Esophagus squamous epithelium (tissue), 4 donors: ENCODE measurements around the gene KLHL29.

Experiments
- CTCF ChIP-seq, 6 experiments: fragments of 450-650 bp in 4 of 6; fragments of 200-600 bp in 2 of 6; sonication (generic) in 2 of 6; IDR thresholded peaks; one replicate each; pipeline ENCODE4 v1.5.1; 2016 to 2019; ENCODE audit warnings: antibody characterized with exemption in 6 of 6, mild to moderate bottlenecking in 4 of 6, moderate library complexity in 4 of 6
- POLR2A ChIP-seq, 4 donors: fragments of 450-650 bp; IDR thresholded peaks; one replicate each; pipeline ENCODE4 v1.6.1; 2017; ENCODE audit warnings: antibody characterized with exemption in 4 of 4, mild to moderate bottlenecking in 4 of 4, moderate library complexity in 3 of 4

GRCh38 chr2:23452853-23453420 is 68.0 kb downstream of the KLHL29 start:
- no peak for TF ChIP-seq CTCF (IDR thresholded peaks at IDR 0.05)
- no peak for TF ChIP-seq POLR2A (IDR thresholded peaks at IDR 0.05)
